GM18498 (cell line): ENCODE results near the gene NDE1.
"Not testable (repeated sequence)": the region's sequence is repeated elsewhere in the genome, so short reads cannot be mapped to it uniquely, and the experiment has no call there.

Experiments used
- ATAC-seq: cut with Tn5 transposase; IDR thresholded peaks from one replicate; pipeline ENCODE4 v1.9.1; 2021; ENCODE audit warnings: mild to moderate bottlenecking, moderate library complexity; ENCODE audit not compliant: unreplicated experiment

NDE1 gene

DNA sequence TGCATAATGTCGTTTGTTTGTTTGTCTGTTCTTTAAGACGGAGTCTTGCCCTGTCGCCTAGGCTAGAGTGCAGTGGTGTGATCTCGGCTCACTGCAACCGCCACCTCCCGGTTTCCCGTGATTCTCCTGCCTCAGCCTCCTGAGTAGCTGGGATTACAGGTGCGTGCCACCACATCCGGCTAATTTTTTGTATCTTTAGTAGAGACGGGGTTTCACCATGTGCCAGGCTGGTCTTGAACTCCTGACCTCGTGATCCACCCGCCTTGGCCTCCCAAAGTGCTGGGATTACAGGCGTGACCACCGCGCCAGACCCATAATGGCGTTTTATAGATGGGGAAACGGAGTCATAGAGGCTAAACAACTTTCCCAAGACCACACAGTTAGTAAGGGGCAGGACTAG, 734 bp upstream of the NDE1 start:
- not testable (repeated sequence) for ATAC-seq

DNA sequence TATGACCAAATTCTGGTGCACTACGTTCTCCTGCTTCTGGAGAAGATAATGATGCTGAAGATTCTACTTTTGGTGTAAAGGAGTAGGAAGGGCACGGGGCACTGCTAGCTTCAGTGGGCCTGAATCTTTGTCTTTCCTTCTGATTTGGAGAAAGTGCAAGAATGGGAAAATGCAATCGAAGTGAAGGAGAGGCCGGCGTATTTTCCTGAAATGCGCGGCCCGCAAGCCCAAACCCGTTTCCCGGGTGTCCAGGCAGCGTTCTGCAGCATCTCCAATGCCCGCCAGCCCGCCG, 372 bp upstream of the NDE1 start:
- ATAC-seq: no peak

DNA sequence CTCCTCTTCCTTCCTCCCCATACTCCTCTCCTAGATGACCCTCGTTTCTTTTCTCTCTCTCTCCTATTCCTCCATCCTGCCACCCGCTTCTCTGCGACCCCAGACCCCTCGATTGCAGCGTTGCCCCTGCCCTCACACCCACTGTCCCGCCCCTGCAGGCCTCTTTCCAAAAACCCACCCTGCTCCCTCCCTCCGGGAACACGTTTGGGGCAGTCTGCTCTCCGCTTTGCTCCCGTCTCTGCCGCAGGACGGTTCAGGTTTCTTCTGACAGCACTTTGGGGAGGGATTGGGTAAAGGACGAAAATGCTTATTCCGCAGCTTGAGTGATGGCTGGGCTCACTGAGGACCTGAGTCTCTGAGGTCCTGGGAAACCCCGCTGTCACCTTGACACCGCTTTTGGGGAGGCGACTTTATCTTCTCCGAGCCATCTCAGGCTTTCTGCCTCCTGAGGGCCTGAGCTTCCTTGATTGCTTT, 690 bp downstream of the NDE1 start:
- peak; percentile 30 for ATAC-seq

DNA sequence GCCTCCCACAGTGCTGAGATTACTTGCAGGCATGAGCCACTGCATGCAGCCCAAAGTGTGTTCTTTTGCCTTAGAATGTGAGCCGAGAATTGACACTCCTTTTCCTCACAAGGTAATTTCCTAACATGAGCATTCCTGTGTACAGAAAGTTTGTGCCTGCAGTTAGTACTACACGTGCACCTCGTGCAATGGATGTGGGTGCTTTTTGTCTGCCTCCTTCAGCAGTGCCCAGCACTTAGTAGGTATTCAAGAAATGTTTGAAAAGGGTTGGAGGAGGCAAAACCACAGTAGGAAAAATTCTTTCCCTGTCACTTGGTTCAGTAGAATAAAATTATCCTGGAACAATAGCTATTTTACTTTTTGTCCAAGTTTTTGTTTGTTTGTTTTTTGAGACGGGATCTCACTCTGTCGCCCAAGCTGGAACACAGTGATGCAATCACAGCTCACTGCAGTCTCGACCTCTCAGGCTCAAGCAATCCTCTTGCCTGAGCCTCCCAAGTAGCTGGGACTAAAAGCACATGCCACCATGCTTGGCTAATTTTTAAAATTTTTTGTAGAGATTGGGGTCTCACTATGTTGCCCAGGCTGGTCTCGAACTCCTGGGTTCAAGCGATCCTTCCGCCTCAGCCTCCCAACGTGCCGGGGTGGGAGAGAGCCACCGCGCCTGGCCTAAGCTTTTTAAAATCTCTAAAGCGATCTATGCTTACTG, 2.4 kb downstream of the NDE1 start:
- no peak for ATAC-seq

DNA sequence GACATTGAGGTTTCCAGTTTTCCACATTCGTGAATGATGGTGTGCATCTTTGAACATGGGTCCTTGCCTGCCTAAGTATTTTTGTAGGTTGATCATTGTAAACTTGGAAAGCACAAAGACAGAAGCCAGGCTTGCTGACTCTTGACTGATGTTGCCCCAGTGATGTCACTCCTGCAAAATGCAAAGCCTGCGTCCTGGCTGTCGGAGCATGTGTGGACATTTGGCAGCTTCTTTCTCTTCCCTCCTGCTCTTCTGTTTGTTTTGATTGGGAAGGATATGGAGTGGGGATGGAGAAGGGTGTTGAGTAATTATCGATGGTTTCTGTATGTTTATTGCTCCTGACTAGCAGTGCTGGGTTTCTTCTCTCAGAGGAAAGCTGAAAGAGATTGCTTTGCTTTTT, 3.2 kb downstream of the NDE1 start:
- no peak for ATAC-seq

- ATAC-seq: no peak
Measured at GRCh38 chr16:15654591-15654990, 4.5 kb downstream of the NDE1 start.

- not testable (repeated sequence) for ATAC-seq
Measured at GRCh38 chr16:15655561-15655960, 5.5 kb downstream of the NDE1 start.

GRCh38 chr16:15658149-15658548, 8.1 kb downstream of the NDE1 start:
- no peak for ATAC-seq

DNA sequence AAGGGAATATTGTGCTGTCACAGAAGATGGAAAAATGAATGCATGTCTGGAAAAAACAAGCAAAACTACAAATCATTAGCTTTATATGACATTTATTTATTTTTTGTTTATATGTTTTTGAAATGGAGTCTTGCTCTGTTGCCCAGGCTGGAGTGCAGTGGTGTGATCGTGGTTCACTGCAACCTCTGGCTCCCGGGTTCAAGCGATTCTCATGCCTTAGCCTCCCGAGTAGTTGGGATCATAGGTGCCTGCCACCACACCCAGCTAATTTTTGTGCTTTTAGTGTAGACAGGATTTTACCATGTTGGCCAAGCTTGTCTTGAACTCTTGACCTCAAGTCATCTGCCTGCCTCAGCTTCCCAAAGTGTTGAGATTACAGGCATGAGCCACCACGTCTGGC, 8.5 kb downstream of the NDE1 start:
- ATAC-seq: no peak

DNA sequence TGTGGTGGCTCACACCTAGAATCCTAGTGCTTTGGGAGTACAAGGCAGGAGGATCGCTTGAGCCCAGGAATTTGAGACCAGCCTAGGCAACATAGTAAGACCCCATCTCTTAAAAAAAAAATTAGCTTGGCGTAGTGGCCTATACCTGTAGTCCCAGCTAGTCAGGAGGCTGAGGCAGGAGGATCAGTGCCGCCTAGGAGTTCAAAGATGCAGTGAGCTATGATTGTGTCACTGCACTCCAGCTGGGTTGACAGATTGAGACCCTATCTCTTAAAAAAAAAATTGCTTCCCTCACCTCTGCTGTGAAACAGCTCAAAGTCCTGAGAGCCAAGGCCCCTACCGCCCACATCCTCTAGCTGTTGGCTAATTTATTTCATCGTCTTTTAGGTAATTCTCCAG, 10.2 kb downstream of the NDE1 start:
- no peak for ATAC-seq

DNA sequence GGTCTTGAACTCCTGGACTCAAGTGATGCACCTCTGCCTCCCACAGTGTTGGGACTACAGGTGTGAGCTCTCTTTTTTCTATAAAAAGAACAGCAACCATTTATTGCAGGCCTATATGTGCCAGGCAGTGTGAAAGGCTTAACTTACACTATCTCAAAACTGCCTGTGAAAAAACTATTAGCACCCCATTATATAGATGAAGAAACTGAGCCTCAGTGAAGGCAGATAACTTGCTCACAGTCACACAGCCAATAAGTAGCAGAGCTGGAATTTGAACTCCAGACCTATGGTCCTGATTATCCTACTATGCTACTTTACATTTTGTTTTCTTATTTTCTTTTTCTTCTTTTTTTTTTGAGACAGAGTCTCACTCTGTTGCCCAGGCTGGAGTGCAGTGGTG, 15.1 kb downstream of the NDE1 start:
- no peak for ATAC-seq

GRCh38 chr16:15667091-15667742, 17.2 kb downstream of the NDE1 start:
- ATAC-seq: no peak

DNA sequence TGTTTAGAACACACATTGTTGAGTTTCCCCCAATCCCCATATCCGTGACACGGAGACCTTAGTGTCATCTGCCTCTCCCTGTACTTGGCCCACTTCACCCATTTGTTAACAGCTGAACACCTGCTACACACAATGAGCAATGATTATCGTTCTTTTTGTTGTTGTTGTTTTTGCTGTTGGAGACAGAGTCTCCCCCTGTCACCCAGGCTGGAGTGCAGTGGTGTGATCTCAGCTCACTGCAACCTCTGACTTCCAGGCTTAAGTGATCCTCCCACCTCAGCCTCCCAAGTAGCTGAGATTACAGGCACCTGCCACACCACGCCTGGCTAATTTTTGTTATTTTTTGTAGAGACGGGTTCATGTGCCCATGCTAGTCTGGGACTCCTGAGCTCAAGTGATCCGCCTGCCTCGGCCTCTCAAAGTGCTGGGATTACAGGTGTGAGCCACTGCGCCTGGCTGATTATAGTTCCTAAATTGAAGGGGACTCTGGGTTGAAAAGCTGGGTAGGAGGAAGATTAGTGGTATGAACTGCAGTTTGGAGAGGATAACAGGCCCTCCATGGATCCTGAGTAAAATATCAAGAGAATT, 21.6 kb downstream of the NDE1 start:
- ATAC-seq: no peak

- not testable (repeated sequence) for ATAC-seq
Measured at GRCh38 chr16:15672127-15672513, 22.1 kb downstream of the NDE1 start.

DNA sequence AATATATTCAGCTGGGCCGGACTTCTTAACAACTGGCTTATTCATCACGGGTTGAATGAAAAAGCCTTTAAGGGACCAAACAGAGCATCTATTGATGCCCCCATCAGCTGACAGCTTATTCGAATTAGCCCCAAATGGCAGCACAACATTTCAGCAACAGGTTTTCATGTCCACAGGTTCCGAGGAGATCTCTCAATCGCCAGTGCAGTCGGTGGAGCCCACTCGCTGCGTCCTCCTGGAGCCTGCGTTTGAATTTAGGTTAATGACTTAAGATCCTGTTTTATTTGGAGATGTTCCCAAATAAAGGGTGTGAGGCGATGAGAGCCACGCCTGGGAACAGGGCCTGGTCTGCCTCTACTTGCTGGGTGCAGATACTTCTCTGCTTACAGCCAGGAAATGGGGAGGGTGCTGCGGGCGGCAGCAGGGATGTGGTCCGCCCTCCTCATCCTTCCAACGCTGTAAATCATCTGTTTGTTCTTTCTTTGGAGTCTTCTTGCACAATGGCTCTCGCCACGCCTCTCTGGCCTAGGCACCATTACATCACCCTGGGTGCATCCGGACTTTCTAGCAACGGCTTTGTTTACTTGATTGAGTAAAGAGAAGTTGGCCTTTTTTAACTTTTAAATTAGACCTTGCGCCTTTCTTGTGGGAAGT, 22.6 kb downstream of the NDE1 start:
- no peak for ATAC-seq

DNA sequence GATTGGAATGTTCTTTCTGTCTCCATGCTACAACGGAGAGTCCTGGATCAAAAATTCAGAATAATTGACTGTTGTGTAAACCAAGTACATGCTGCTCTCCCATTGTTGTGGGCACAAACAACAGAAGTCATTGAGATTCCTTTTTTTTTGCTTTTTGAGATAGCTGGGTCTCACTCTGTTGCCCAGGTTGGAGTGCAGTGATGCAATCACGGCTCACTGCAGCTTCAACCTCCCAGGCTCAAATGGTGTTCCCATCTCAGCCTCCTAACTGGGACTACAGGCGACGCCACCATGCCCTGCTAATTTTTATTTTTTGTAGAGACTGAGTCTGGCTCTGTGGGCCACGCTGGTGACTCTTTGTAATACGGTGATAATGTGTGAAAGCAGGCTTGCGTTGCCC, 24.5 kb downstream of the NDE1 start:
- no peak for ATAC-seq

DNA sequence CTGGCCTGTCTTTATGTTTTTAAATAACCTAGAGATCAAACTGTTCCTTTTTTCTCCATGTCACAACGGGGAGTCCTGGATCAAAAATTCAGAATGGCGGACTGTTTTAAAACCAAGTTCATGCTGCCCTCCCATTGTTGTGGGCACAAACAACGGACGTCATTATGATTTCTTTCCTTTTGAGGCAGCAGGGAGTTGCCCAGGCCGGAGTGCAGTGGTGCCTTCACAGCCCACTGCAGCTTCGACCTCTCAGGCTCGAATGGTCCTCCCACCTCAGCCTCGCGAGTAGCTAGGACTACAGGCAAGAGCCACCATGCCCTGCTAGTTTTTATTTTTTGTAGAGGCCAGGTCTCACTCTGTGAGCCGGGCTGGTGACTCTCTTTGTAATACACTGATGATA, 26.5 kb downstream of the NDE1 start:
- no peak for ATAC-seq

GRCh38 chr16:15677447-15677846, 27.4 kb downstream of the NDE1 start:
- ATAC-seq: no peak

- ATAC-seq: no peak
Measured at GRCh38 chr16:15682105-15682570, 32.1 kb downstream of the NDE1 start.

DNA sequence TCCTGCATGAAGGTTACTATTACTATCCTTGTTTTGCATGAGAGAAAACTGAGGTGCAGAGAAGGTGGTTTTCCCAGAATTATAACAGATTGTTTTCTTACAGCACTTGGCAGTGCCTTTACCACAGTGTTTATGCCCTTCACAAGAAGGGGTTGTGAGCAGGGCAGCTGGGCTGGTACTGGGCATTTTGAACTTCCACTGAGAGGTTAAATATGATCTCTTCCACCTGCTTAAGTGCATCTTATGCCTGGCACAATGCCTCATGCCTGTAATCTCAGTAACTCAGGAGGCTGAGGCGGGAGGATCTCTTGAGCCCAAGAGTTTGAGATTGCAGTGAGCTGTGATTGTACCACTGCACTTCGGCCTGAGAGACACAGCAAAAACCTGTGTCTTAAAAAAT, 36.2 kb downstream of the NDE1 start:
- no peak for ATAC-seq

- no peak for ATAC-seq
Measured at GRCh38 chr16:15689290-15689689, 39.2 kb downstream of the NDE1 start.

DNA sequence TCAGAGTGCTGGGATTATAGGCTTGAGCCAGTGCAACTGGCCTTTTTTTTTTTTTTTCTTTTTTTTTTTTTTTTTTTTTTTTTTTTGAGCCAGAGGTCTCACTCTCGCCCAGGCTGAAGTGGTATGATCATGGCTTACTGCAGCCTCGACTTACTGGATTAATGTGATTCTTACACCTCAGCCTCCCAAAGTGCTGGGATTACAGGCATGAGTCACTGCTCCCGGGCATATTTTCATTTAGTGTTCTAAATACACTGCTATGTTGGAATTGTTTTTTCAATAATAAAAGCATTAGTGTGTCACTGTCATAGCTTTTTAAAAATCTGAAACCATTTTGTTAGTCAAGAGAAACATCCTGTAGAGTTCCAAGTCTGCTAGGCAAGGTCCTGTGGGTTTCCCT, 40.3 kb downstream of the NDE1 start:
- ATAC-seq: no peak
